H1 (cell line): ENCODE measurements around the gene SLC3A2. TPM values are rescaled to one million over a fixed set of nuclear protein-coding genes. Genes with fewer than 3 reads are reported as not detected.

ENCODE experiments used
- CTCF ChIA-PET: fragments of 300-600 bp; sonication (Branson Sonifier 250); formaldehyde crosslinking; loops from one replicate; lab custom pipeline; 2021; ENCODE audit not compliant: partially characterized antibody; lab: Charles Lee
- POLR2A ChIA-PET: fragments of 300-600 bp; sonication (Branson Sonifier 250); formaldehyde crosslinking; loops from one replicate; lab custom pipeline; 2021; ENCODE audit warnings: inconsistent platforms; ENCODE audit not compliant: partially characterized antibody; lab: Charles Lee
- DNase-seq, 2 experiments: peaks; one replicate each; pipeline versions ENCODE4 v3.0.0 to v3.0.0-alpha.2; 2010 to 2022; ENCODE audit warnings: low spot score in 2 of 2, low read depth in 1 of 2, mixed read lengths in 1 of 2
- FAIRE-seq: peaks from 2 replicates; lab custom pipeline; 2011; peaks lifted over from hg19 to GRCh38; lab: Jason Lieb, UNC
- H2AFZ ChIP-seq: 2 replicates; pipeline ENCODE4 v1.8.1; 2012; ENCODE audit warnings: low read length, inconsistent platforms
- H2AK5ac ChIP-seq: 2 replicates; pipeline ENCODE4 v1.6.1; 2013; ENCODE audit warnings: low read depth, low read length
- H2BK120ac ChIP-seq: replicated peaks from 2 replicates; pipeline ENCODE3; 2013; ENCODE audit warnings: low read depth, low read length, inconsistent platforms
- H2BK12ac ChIP-seq: 2 replicates; pipeline ENCODE4 v1.6.1; 2013; ENCODE audit warnings: low read depth, low read length
- H2BK15ac ChIP-seq: 2 replicates; pipeline ENCODE4 v1.6.1; 2013; ENCODE audit warnings: low read length
- H2BK20ac ChIP-seq: 2 replicates; pipeline ENCODE4 v1.6.1; 2013; ENCODE audit warnings: low read length
- H2BK5ac ChIP-seq: 2 replicates; pipeline ENCODE4 v1.6.1; 2013; ENCODE audit warnings: low read depth, low read length
- H3K14ac ChIP-seq: 2 replicates; pipeline ENCODE4 v1.6.1; 2013; ENCODE audit warnings: inconsistent platforms; ENCODE audit not compliant: insufficient read length
- H3K18ac ChIP-seq: 2 replicates; pipeline ENCODE4 v1.6.1; 2013; ENCODE audit warnings: low read length; ENCODE audit errors: extremely low read depth
- H3K23ac ChIP-seq: 2 replicates; pipeline ENCODE4 v1.6.1; 2013; ENCODE audit warnings: inconsistent platforms; ENCODE audit not compliant: insufficient read length
- H3K23me2 ChIP-seq: 2 replicates; pipeline ENCODE4 v1.6.1; 2013; ENCODE audit warnings: low read depth, low read length
- H3K27ac ChIP-seq: 2 replicates; pipeline ENCODE4 v1.6.1; 2011; ENCODE audit warnings: low read depth, low read length, inconsistent platforms
- H3K27me3 ChIP-seq, 4 experiments: replicated peaks in 1 of 4; 1 replicate in 1 of 4; 2 replicates in 3 of 4; pipeline versions ENCODE4 v1.6.1 to v1.8.1; 2011 to 2013; ENCODE audit warnings: low read length in 3 of 4, mild to moderate bottlenecking in 3 of 4, inconsistent platforms in 2 of 4, mixed read lengths in 2 of 4, moderate library complexity in 1 of 4; ENCODE audit not compliant: control insufficient read depth in 3 of 4, insufficient read depth in 3 of 4; ENCODE audit errors: extremely low read depth in 1 of 4
- H3K36me3 ChIP-seq, 4 experiments: 2 replicates each; pipeline versions ENCODE4 v1.6.1 to v1.8.1; 2011 to 2013; ENCODE audit warnings: mild to moderate bottlenecking in 4 of 4, low read length in 3 of 4, moderate library complexity in 2 of 4, control low read depth in 1 of 4, inconsistent platforms in 1 of 4; ENCODE audit not compliant: insufficient read depth in 4 of 4, control insufficient read depth in 2 of 4
- H3K4ac ChIP-seq: replicated peaks from 2 replicates; pipeline ENCODE3; 2013; ENCODE audit warnings: low read length, low read depth, mixed read lengths, inconsistent platforms; ENCODE audit not compliant: insufficient read length
- H3K4me1 ChIP-seq, 4 experiments: replicated peaks in 1 of 4; 1 replicate in 1 of 4; 2 replicates in 3 of 4; pipeline versions ENCODE4 v1.6.1 to v1.8.1; 2011 to 2013; ENCODE audit warnings: low read length in 3 of 4, inconsistent platforms in 2 of 4, mixed read lengths in 1 of 4; ENCODE audit not compliant: insufficient read depth in 4 of 4, control insufficient read depth in 3 of 4
- H3K4me2 ChIP-seq, 2 experiments: 2 replicates each; pipeline versions ENCODE4 v1.6.1 to v1.8.1; 2011 to 2013; ENCODE audit warnings: low read depth in 2 of 2, low read length in 2 of 2, control low read depth in 1 of 2, inconsistent platforms in 1 of 2, mild to moderate bottlenecking in 1 of 2; ENCODE audit not compliant: insufficient read depth in 1 of 2
- H3K4me3 ChIP-seq, 4 experiments: fragments of 200-600, 300-600 bp in 1 of 4; sonication (generic), shearing (Covaris generic), sonication (Bioruptor Twin) in 1 of 4; 2 replicates each; pipeline versions ENCODE4 v1.5.1 to v1.8.1; 2011 to 2016; ENCODE audit warnings: low read length in 4 of 4, low read depth in 3 of 4, control low read depth in 2 of 4, inconsistent platforms in 2 of 4, mild to moderate bottlenecking in 2 of 4, mixed read lengths in 1 of 4, moderate library complexity in 1 of 4; ENCODE audit not compliant: insufficient read depth in 2 of 4; ENCODE audit errors: extremely low read depth in 1 of 4
- H3K56ac ChIP-seq: replicated peaks from 2 replicates; pipeline ENCODE3; 2013; ENCODE audit warnings: low read depth, mild to moderate bottlenecking, mixed read lengths, low read length, inconsistent platforms; ENCODE audit not compliant: insufficient read length
- H3K79me1 ChIP-seq: 2 replicates; pipeline ENCODE4 v1.6.1; 2013; ENCODE audit warnings: low read depth, low read length, control low read depth
- H3K79me2 ChIP-seq, 2 experiments: 2 replicates each; pipeline versions ENCODE4 v1.6.1 to v1.8.1; 2012 to 2013; ENCODE audit warnings: low read length in 2 of 2, mild to moderate bottlenecking in 2 of 2, inconsistent platforms in 1 of 2; ENCODE audit not compliant: insufficient read depth in 2 of 2, control insufficient read depth in 1 of 2
- H3K9ac ChIP-seq, 4 experiments: replicated peaks in 1 of 4; 1 replicate in 1 of 4; 2 replicates in 3 of 4; pipeline versions ENCODE4 v1.6.1 to v1.8.1; 2011 to 2013; ENCODE audit warnings: low read depth in 3 of 4, low read length in 3 of 4, control low read depth in 2 of 4, mild to moderate bottlenecking in 2 of 4, moderate library complexity in 2 of 4, inconsistent platforms in 1 of 4; ENCODE audit errors: extremely low read depth in 1 of 4
- H3K9me3 ChIP-seq, 2 experiments: 2 replicates each; pipeline versions ENCODE4 v1.6.1 to v1.8.1; 2012 to 2013; ENCODE audit warnings: mild to moderate bottlenecking in 2 of 2, moderate library complexity in 2 of 2, control low read depth in 1 of 2, inconsistent platforms in 1 of 2, low read depth in 1 of 2, low read length in 1 of 2, mixed read lengths in 1 of 2; ENCODE audit not compliant: insufficient read depth in 2 of 2
- H4K20me1 ChIP-seq, 2 experiments: replicated peaks in 1 of 2; 2 replicates each; pipeline versions ENCODE3 to v1.8.1; 2011 to 2013; ENCODE audit warnings: inconsistent platforms in 2 of 2, low read length in 2 of 2, mild to moderate bottlenecking in 1 of 2; ENCODE audit not compliant: insufficient read depth in 2 of 2, control insufficient read depth in 1 of 2
- H4K5ac ChIP-seq: 2 replicates; pipeline ENCODE4 v1.6.1; 2013; ENCODE audit warnings: low read length, low read depth, mixed read lengths, inconsistent platforms; ENCODE audit not compliant: insufficient read length
- H4K8ac ChIP-seq: 2 replicates; pipeline ENCODE4 v1.8.0; 2013; ENCODE audit warnings: mild to moderate bottlenecking, moderate library complexity, low read length, inconsistent platforms; ENCODE audit not compliant: insufficient read depth; ENCODE audit errors: extremely low read depth
- H4K91ac ChIP-seq: replicated peaks from 2 replicates; pipeline ENCODE3; 2013; ENCODE audit warnings: low read length, mixed read lengths, inconsistent platforms; ENCODE audit not compliant: insufficient read length
- BACH1 ChIP-seq: IDR thresholded peaks from 2 replicates; pipeline ENCODE4 v1.6.1; 2012; ENCODE audit warnings: low read length, improper control_type of control experiment
- CTCF ChIP-seq, 3 experiments: IDR thresholded peaks; 1 replicate in 2 of 3; 2 replicates in 1 of 3; pipeline versions ENCODE4 v1.5.1 to v1.6.1; 2011; ENCODE audit warnings: low read length in 3 of 3, mild to moderate bottlenecking in 3 of 3, inconsistent platforms in 2 of 3, low read depth in 1 of 3, moderate library complexity in 1 of 3; ENCODE audit not compliant: insufficient read depth in 1 of 3; ENCODE audit errors: control extremely low read depth in 1 of 3
- EZH2 ChIP-seq: fragments of 200-600 bp; sonication (generic); IDR thresholded peaks from 2 replicates; pipeline ENCODE4 v1.7.1; 2012; ENCODE audit warnings: low read depth, mild to moderate bottlenecking, moderate library complexity, low read length, inconsistent platforms; ENCODE audit not compliant: severe bottlenecking
- GABPA ChIP-seq: IDR thresholded peaks from 2 replicates; pipeline ENCODE4 v1.6.1; 2011; ENCODE audit warnings: mild to moderate bottlenecking, low read length, moderate library complexity, borderline replicate concordance; ENCODE audit not compliant: insufficient read depth
- NANOG ChIP-seq: IDR thresholded peaks from 2 replicates; pipeline ENCODE4 v1.6.1; 2011; ENCODE audit warnings: low read length, low read depth, mild to moderate bottlenecking, inconsistent platforms; ENCODE audit not compliant: insufficient read depth, poor library complexity, severe bottlenecking
- RFX5 ChIP-seq: IDR thresholded peaks from 2 replicates; pipeline ENCODE4 v1.6.1; 2011; ENCODE audit warnings: low read depth, low read length, improper control_type of control experiment, borderline replicate concordance
- RXRA ChIP-seq: IDR thresholded peaks from 2 replicates; pipeline ENCODE4 v1.6.1; 2011; ENCODE audit warnings: low read depth, mild to moderate bottlenecking, low read length, moderate library complexity; ENCODE audit not compliant: insufficient read depth
- SP1 ChIP-seq: IDR thresholded peaks from 2 replicates; pipeline ENCODE4 v1.6.1; 2011; ENCODE audit warnings: low read depth, low read length
- SP4 ChIP-seq: IDR thresholded peaks from 2 replicates; pipeline ENCODE4 v1.6.1; 2012; ENCODE audit warnings: low read length, inconsistent platforms
- WGBS, 2 experiments: shearing (Covaris generic) in 1 of 2; methylation state at CpG; one replicate each; pipeline versions ENCODE4 v1.1.6 to v1.1.7; 2013 to 2015; ENCODE audit warnings: low lambda C conversion rate in 2 of 2, mixed read lengths in 2 of 2, inconsistent platforms in 1 of 2, low coverage in 1 of 2, missing lambda C conversion rate in 1 of 2; ENCODE audit not compliant: insufficient replicate concordance in 2 of 2, insufficient coverage in 1 of 2, insufficient read length in 1 of 2; ENCODE audit errors: extremely low coverage in 1 of 2, missing lambda C conversion rate in 1 of 2; 5-methylcytosine and 5-hydroxymethylcytosine counted together
- polyA plus RNA-seq, 7 experiments: library from polyadenylated mRNA; depleted of rRNA in 3 of 7; stranded (reverse) in 5 of 7; unstranded in 2 of 7; fragments of >200 nt in 5 of 7; fragments of 200-250 nt in 2 of 7; gene quantifications; 1 replicate in 5 of 7; 2 replicates in 1 of 7; 4 replicates in 1 of 7; pipeline versions ENCODE4 v1.2.1 to v1.2.3, GENCODE V29; 2011 to 2013; ENCODE audit warnings: missing spikeins in 2 of 7, mixed read lengths in 2 of 7
- total RNA-seq: library from RNA; stranded (reverse); fragmentation: NEBNext Ultra II Directional; extraction: Animal tissue kit (Norgen Biotek cat#: 25700); gene quantifications from 2 replicates; pipeline ENCODE4 v1.2.1, GENCODE V29; 2021

The SLC3A2 gene
- total and polyA plus RNA-seq, 2 of the 8 experiments (the other 6 are each of a cell fraction or from before 2014, with no cell fraction given), result 410 to 435 TPM

GRCh38 chr11:62914416-62914815, 33.7 kb downstream of the SLC3A2 start:
- H3K18ac ChIP-seq, result no peak overlapping the region
- peak overlapping the region; percentile 95; the same call in 1 of the 2 replicates for H2BK15ac ChIP-seq
- POLR2A ChIA-PET, result interaction anchor here (0.7 to 57.8 kb wide), 6 partner anchors 9 to 73 kb away, joined by 3 to 1185 read pairs (median 6); partner anchors contain the start of gene SLC3A2
- no peak overlapping the region for H2BK20ac ChIP-seq
- no peak overlapping the region for H3K14ac ChIP-seq
- H3K4me3 ChIP-seq, result no peak overlapping the region
- H3K79me1 ChIP-seq, result no peaks in the 10 kb centered on the region
- no peak overlapping the region for H2BK120ac ChIP-seq
- H3K23me2 ChIP-seq, result peaks cover 3% of the 10 kb centered on the region; the same call in 1 of the 2 replicates
- 94% methylated on average over 1 of the region's 1 CpG; no CpG with 5 or more reads in 1 of the 2 experiments for WGBS, 2 experiments
- H4K8ac ChIP-seq, result no peak overlapping the region
- no peak overlapping the region for H3K56ac ChIP-seq
- CTCF ChIA-PET, result interaction anchor here (0.6 to 16.5 kb wide), 10 partner anchors 8 to 112 kb away, joined by 3 to 232 read pairs (median 4); no protein-coding TSS in a partner anchor
- H2BK12ac ChIP-seq, result no peak overlapping the region
- no peaks in the 10 kb centered on the region for H4K20me1 ChIP-seq
- H3K4me1 ChIP-seq, result peaks cover 0 to 12% (median 9%) of the 10 kb centered on the region in 4 experiments; a peak in 6 of 7 replicates
- H3K23ac ChIP-seq, result no peak overlapping the region
- no peaks in the 10 kb centered on the region for H3K36me3 ChIP-seq
- DNase-seq (no peak), FAIRE-seq (no peak)
- H3K9ac ChIP-seq, result no peak overlapping the region
- no peaks in the 10 kb centered on the region for H3K27me3 ChIP-seq
- no peak overlapping the region for H3K4ac ChIP-seq
- no peaks in the 10 kb centered on the region for H3K79me2 ChIP-seq
- no peak overlapping the region for H2AFZ ChIP-seq
- H4K5ac ChIP-seq, result no peak overlapping the region
- H2BK5ac ChIP-seq, result no peak overlapping the region
- TF ChIP-seq BACH1, result no peak
- TF ChIP-seq SP4, result no peak
- TF ChIP-seq RXRA, result no peak
- TF ChIP-seq GABPA, result no peak
- TF ChIP-seq EZH2, result no peak
- no peak for TF ChIP-seq CTCF (IDR thresholded peaks at IDR 0.05; ENCODE audit: control extremely low read depth in 1 of 3, insufficient read depth in 1 of 3, low read depth in 1 of 3, low read length in 3 of 3)
- no peak for TF ChIP-seq RFX5
- no peak for TF ChIP-seq SP1
- no peak for TF ChIP-seq NANOG
- H2AK5ac ChIP-seq, result no peak overlapping the region
- no peaks in the 10 kb centered on the region for H3K9me3 ChIP-seq
- H3K4me2 ChIP-seq, result no peak overlapping the region
- no peak overlapping the region for H3K27ac ChIP-seq
- no peak overlapping the region for H4K91ac ChIP-seq
